Uterus (tissue), 4 donors: ENCODE measurements around the gene TPT1. TPM values are rescaled to one million over a fixed set of nuclear protein-coding genes. Genes with fewer than 3 reads are reported as not detected.

Experiments used
- DNase-seq, 2 donors: peaks; one replicate each; pipeline ENCODE4 v3.0.0-alpha.2; 2019 to 2020
- H3K27ac ChIP-seq, 2 donors: fragments of 200-600 bp; sonication (generic); 1 replicate in 1 of 2; 2 replicates in 1 of 2; pipeline ENCODE4 v1.5.1; 2016 to 2018
- H3K27me3 ChIP-seq, 2 donors: fragments of 200-600 bp; sonication (generic); one replicate each; pipeline ENCODE4 v1.5.1; 2018 to 2019; ENCODE audit warnings: control low read depth in 1 of 2
- H3K36me3 ChIP-seq, 2 donors: fragments of 200-600 bp; sonication (generic); one replicate each; pipeline ENCODE4 v1.5.1; 2019; ENCODE audit warnings: control low read depth in 1 of 2
- H3K4me1 ChIP-seq, 2 donors: fragments of 200-600 bp; sonication (generic); one replicate each; pipeline ENCODE4 v1.5.1; 2018 to 2019; ENCODE audit warnings: control low read depth in 1 of 2
- H3K4me3 ChIP-seq, 2 donors: fragments of 200-600 bp; sonication (generic); 1 replicate in 1 of 2; 2 replicates in 1 of 2; pipeline ENCODE4 v1.5.1; 2018 to 2019; ENCODE audit warnings: mild to moderate bottlenecking in 1 of 2
- H3K9me3 ChIP-seq, 2 donors: fragments of 200-600 bp; sonication (generic); one replicate each; pipeline ENCODE4 v1.5.1; 2019; ENCODE audit warnings: control low read depth in 1 of 2
- POLR2A ChIP-seq, 2 donors: fragments of 450-650 bp; IDR thresholded peaks; one replicate each; pipeline ENCODE4 v1.6.1; 2016; ENCODE audit warnings: antibody characterized with exemption in 2 of 2, mild to moderate bottlenecking in 1 of 2, moderate library complexity in 1 of 2
- intact Hi-C: fragments of 100-400 bp; cut with DNase I; formaldehyde crosslinking; loops from one replicate; pipeline ENCODE4 v1.15.1; 2023; ENCODE audit warnings: low total_unique reads
- total RNA-seq, 4 donors: library from RNA; depleted of rRNA in 3 of 4; stranded (reverse); fragments of >200 nt in 3 of 4; gene quantifications; one replicate each; pipeline versions ENCODE4 v1.1.0 to v1.2.4, GENCODE V29; 2014 to 2023
- TF ChIP-seq, protein P1 (sequence below), 4 experiments: fragments of 200-600 bp in 2 of 4; fragments of 450-650 bp in 2 of 4; sonication (generic) in 2 of 4; IDR thresholded peaks; one replicate each; pipeline ENCODE4 v1.5.1; 2016 to 2019; ENCODE audit warnings: antibody characterized with exemption in 4 of 4, mild to moderate bottlenecking in 2 of 4, moderate library complexity in 1 of 4
- donor health status: DM: yes; HTN: yes; CAD: no.

Gene TPT1
- total RNA-seq, 4 donors from 2014 or later, result 4,739 to 6,904 (median 5,667) TPM

DNA sequence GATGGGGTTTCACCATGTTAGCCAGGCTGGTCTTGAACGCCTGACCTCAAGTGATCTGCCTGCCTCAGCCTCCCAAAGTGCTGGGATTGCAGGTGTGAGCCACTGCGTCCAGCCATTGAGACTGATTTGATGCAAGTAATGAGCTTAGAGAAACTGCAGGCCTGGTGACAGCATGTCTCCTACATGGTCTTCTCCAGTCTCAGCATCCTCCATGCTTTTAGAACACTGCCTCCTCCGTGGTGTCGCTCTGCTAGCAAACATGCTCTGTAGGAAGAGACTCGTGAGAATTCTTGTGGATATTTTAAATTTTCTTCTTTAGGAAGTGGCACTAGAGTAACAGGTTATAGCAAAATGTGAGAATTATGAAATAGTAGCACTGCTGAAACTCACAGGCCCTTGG lies 37.1 kb downstream of the TPT1 start:
- DNase-seq, result no peak
- no peaks in the 10 kb centered on the region for H3K36me3 ChIP-seq
- TF ChIP-seq, protein P1, sequence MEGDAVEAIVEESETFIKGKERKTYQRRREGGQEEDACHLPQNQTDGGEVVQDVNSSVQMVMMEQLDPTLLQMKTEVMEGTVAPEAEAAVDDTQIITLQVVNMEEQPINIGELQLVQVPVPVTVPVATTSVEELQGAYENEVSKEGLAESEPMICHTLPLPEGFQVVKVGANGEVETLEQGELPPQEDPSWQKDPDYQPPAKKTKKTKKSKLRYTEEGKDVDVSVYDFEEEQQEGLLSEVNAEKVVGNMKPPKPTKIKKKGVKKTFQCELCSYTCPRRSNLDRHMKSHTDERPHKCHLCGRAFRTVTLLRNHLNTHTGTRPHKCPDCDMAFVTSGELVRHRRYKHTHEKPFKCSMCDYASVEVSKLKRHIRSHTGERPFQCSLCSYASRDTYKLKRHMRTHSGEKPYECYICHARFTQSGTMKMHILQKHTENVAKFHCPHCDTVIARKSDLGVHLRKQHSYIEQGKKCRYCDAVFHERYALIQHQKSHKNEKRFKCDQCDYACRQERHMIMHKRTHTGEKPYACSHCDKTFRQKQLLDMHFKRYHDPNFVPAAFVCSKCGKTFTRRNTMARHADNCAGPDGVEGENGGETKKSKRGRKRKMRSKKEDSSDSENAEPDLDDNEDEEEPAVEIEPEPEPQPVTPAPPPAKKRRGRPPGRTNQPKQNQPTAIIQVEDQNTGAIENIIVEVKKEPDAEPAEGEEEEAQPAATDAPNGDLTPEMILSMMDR (IDR thresholded peaks at IDR 0.05), result no peak
- no peak for TF ChIP-seq POLR2A (IDR thresholded peaks at IDR 0.05)
- H3K27me3 ChIP-seq, result no peaks in the 10 kb centered on the region
- H3K4me3 ChIP-seq, result no peak overlapping the region
- H3K9me3 ChIP-seq, result no peaks in the 10 kb centered on the region
- no peak overlapping the region for H3K27ac ChIP-seq
- H3K4me1 ChIP-seq, result no peaks in the 10 kb centered on the region
- intact Hi-C loops, result loop anchor here (10.0 kb wide), 1 partner anchor 259 kb away; no protein-coding TSS in a partner anchor

DNA sequence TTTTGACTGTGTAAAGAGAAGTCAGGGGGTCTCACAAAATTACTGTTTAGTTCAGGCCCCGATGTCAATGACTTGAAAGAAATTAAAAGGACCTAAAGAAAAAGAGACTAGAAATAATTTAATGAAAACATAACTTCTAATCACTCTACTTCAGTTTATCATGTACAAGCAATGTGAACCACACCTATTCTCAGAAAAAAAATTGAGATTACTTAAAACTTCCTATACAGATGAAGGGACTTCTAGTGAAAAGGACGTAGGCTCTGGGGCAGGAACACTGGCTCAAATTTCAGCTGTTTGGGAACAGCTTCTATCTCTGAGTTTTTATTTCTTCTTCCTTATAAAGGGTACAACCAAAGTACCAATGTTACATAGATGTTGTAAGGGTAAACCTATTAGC lies 38.0 kb downstream of the TPT1 start:
- Histone ChIP-seq H3K27ac (no peak overlapping the region), H3K9me3 (no peaks in the 10 kb centered on the region), H3K27me3 (no peaks in the 10 kb centered on the region), H3K4me3 (no peak overlapping the region), H3K4me1 (no peaks in the 10 kb centered on the region), H3K36me3 (no peaks in the 10 kb centered on the region)
- intact Hi-C loops, result loop anchor here (10.0 kb wide), 1 partner anchor 258 kb away; no protein-coding TSS in a partner anchor
- no peak for DNase-seq
- no peak for TF ChIP-seq POLR2A (IDR thresholded peaks at IDR 0.05)
- TF ChIP-seq, protein P1 (IDR thresholded peaks at IDR 0.05), result no peak

DNA sequence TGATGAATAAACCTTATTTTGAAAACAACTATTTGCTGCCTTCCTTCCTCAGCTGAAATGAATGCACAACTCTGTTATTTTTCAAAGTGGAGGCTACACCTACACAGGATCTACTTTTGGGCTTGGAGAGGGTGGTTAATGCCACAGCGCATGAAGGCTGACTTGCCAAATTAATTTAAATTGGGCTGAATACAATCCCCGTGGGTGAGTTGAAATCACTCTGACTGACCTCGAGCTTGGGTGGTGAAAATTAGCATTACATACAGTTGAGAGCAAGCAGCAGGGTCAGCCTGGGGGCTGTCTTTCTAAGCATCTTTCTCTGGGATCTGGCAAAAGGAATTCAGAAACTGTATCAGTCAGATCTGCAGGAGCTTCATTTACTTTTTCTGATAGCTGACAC lies 38.5 kb downstream of the TPT1 start:
- no peaks in the 10 kb centered on the region for H3K36me3 ChIP-seq
- DNase-seq, result no peak
- no peaks in the 10 kb centered on the region for H3K4me1 ChIP-seq
- H3K27ac ChIP-seq, result no peak overlapping the region
- H3K27me3 ChIP-seq, result no peaks in the 10 kb centered on the region
- intact Hi-C loops, result loop anchor here (10.0 kb wide), 1 partner anchor 258 kb away; no protein-coding TSS in a partner anchor
- H3K4me3 ChIP-seq, result no peak overlapping the region
- H3K9me3 ChIP-seq, result no peaks in the 10 kb centered on the region
- no peak for TF ChIP-seq POLR2A (IDR thresholded peaks at IDR 0.05)
- TF ChIP-seq, protein P1 (IDR thresholded peaks at IDR 0.05), result no peak

DNA sequence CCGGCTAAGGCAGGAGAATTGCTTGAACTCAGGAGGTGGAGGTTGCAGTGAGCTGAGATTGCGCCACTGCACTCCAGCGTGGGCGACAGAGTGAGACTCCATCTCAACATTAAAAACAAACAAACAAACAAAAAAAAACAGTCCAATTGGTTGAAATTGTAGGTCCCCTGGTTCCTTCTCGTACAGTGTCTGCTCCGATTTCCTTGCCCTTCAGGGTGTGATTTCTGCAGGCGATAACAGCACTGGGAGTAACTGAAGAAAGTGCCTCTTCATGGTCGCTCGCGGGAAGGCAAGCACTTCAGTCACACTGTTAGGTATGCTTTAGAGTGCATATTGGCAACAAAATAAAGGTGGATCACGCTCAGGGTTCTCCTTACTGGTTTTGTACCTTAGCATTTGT lies 39.7 kb downstream of the TPT1 start:
- H3K27ac ChIP-seq, result no peak overlapping the region
- H3K9me3 ChIP-seq, result no peaks in the 10 kb centered on the region
- H3K27me3 ChIP-seq, result no peaks in the 10 kb centered on the region
- H3K36me3 ChIP-seq, result no peaks in the 10 kb centered on the region
- no peaks in the 10 kb centered on the region for H3K4me1 ChIP-seq
- H3K4me3 ChIP-seq, result no peak overlapping the region
- no peak for TF ChIP-seq POLR2A (IDR thresholded peaks at IDR 0.05)
- TF ChIP-seq, protein P1 (IDR thresholded peaks at IDR 0.05), result no peak
- no peak for DNase-seq
- intact Hi-C loops, result loop anchor here (10.0 kb wide), 1 partner anchor 256 kb away; no protein-coding TSS in a partner anchor

DNA sequence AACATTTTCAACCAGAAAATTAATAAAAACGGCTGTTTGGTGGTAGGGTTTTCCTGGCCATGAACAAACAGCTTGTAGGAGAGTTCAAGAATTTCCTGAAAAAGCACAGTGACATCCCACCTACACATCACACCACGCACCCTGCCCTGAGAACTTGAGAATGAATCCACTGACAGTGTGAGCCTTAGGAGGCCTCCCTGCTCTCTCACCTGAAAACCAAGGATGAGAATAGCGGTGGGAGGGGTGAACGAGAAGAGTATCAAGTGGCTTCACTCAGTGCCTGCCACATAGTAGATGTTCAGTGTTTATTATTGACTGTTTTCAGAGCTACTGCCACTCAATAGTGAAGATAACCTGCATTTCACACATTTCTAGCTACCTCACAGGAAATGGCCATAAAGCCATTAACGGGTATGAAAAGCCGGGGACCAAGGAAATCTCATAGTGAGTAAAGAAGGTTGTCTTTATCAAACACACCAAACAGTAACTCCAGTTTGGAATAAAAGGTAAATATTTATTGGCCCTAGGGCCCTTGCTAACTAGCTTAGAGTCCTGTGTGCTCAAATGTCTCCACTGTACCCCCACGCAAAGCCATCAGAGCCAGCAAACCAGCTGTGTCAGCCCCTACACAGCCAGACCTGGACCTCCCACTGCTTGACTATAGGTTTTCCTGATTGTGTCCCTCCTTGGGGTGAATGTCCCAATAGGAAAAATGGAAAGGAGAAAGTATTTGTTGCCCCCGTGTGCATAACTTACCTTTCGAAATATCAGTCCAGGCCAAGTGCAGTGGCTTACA lies 40.6 kb downstream of the TPT1 start:
- TF ChIP-seq, protein P1 (IDR thresholded peaks at IDR 0.05), result no peak
- TF ChIP-seq POLR2A (IDR thresholded peaks at IDR 0.05), result no peak
- Histone ChIP-seq H3K9me3 (no peaks in the 10 kb centered on the region), H3K4me3 (no peak overlapping the region), H3K36me3 (no peaks in the 10 kb centered on the region), H3K27ac (no peak overlapping the region), H3K4me1 (no peaks in the 10 kb centered on the region), H3K27me3 (no peaks in the 10 kb centered on the region)
- DNase-seq, result no peak
- intact Hi-C loops, result loop anchor here (10.0 kb wide), 1 partner anchor 256 kb away; no protein-coding TSS in a partner anchor
